HG02610 (cell line): ENCODE data around the gene C9orf72.

Experiments used
- ATAC-seq: cut with Tn5 transposase; IDR thresholded peaks from one replicate; pipeline ENCODE4 v1.9.1; 2021; ENCODE audit warnings: mild to moderate bottlenecking, moderate library complexity; ENCODE audit not compliant: unreplicated experiment

C9orf72 gene

DNA sequence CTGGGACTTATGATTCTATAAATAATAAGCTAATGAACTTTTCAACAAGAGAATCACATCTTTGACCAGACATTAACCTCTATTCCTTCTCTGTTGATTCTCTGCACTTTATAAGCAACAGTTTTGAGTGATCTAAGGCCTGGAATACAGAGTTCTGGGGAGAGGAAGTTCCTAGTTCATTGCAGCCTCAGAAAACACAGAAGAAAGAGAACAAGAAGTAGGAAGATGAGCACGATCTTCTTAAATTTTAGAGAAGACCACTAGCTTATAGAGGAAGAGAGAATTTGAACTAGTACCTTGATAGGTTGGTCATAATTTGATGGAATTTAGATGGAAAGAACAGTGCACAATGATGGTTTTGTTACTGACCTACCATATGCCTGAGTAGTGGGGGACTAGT is 8.5 kb upstream of the C9orf72 start:
- no peak for ATAC-seq

- peak; percentile 91 for ATAC-seq
Observed at GRCh38 chr9:27573634-27574590, 631 bp upstream of the C9orf72 start.

DNA sequence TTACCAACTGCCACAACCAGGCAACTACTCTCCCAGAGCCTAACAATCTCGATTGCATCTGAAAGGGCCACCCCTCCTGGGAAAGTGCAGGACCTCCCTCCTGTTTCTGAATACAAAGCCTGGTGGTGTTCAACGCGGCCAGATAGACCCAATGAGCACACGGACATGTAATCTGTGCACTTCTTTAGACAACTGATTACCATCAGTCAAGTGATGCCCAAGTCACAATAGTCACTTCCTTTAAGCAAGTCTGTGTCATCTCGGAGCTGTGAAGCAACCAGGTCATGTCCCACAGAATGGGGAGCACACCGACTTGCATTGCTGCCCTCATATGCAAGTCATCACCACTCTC is 739 bp downstream of the C9orf72 start:
- ATAC-seq = peak; percentile 35

GRCh38 chr9:27572061-27572460 is 1.2 kb downstream of the C9orf72 start:
- ATAC-seq = no peak

DNA sequence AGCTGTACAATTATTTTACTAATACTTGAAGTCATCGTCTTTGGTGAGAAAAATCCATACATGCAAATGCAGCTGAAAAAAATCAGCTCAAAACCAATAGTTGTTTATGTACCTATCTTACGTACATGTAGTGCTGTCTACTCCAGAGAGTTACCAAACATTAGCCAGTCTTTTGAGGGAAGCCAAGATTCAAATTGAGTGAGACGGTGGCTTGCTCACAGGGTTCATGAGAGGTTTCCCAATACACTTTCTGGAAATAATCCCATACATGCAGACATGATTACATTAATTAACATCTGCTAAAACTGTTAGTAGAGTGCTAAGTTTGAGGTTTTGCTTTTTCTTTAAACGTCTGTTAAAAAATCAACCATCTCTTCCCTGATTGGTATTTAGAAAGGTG is 2.3 kb downstream of the C9orf72 start:
- no peak for ATAC-seq

GRCh38 chr9:27569406-27569805 is 3.9 kb downstream of the C9orf72 start:
- no peak for ATAC-seq

DNA sequence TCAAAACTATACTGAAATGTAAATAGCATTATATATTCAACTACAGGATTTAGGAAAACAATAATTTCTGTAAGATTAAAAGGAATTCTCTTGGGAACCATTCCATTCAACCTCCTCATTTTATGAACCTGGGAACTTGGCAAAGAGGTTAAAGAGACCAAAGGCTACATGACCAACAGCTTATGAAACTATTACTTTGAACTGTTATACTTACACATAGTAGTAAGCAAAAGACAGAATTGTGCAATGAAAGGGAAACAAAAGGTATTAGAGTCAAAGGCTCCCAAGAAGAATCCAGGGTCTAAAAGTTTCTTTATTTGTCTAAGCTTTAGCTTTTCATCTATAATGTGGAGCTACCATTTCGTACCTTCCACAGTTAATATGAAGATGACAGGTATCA is 7.2 kb downstream of the C9orf72 start:
- ATAC-seq = no peak

- ATAC-seq = no peak
Observed at GRCh38 chr9:27565696-27566095, 7.6 kb downstream of the C9orf72 start.

DNA sequence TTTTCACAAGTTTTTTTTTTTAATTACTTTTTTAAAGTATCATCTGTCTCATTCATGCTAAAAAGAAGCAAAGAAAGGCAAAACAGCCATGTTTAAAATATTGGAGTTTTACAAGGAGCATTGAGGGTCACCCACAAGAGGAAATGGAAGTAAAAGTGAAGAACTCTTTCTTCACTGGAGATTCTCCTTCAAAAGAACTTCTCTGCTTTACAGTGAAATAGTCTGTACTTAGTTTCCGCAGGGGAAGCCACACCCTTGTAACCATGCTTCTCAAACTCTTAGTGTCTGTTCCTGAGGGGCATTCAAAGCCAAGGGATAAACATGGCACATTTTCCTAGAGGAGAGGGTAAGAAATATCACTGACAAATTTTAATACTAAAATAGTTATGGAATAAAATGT is 8.6 kb downstream of the C9orf72 start:
- no peak for ATAC-seq

DNA sequence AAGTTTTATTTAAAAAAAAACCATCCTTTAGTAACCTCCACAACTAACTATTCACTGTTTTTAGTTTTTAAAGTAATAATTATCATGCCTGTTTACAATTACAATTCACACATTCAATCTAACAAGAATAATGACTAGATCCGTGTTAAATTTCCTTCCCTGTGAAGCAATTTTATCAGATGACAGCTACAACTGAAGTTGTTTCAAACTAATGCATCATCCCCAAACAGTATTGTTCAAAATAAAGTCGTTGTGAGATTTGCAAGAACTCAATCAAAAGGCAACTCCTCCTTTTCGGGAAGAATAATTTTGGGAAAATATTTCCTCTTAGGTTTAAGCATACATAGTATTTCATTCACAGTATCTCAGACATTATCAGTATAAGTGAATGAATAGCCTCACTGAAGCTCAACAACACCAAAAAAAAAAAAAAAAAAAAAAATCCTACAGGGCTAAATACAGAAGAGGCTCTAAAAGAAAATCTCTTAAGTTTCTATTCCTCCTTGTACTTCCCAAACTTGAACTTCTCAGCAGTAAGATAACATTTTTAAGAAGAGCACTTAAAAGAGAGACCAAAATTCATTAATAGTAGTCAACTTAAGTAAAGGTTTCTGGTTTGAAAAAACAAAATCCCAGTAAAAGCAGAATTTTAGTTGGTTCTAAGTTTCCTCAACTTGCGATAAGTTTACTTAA is 9.4 kb downstream of the C9orf72 start:
- no peak for ATAC-seq

DNA sequence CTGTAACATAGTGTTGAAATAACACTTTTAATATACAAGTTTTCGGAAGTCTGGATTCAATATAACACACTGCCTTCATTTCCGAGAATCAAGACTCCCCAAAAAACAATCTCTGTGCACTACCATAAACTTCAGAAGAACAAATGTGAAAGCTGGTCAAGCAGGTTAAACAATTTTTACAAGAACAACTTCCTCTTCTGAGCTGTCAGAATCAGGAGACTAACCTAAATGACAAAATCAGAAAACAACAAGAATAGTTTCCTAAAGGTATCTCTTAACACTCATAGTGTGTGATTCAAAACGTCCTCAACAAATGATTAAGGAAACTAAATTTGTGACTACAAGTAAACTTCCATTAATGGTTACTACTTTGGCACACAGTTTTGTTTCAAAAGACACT is 11.6 kb downstream of the C9orf72 start:
- peak; percentile 67 for ATAC-seq

GRCh38 chr9:27560457-27560856 is 12.8 kb downstream of the C9orf72 start:
- no peak for ATAC-seq

DNA sequence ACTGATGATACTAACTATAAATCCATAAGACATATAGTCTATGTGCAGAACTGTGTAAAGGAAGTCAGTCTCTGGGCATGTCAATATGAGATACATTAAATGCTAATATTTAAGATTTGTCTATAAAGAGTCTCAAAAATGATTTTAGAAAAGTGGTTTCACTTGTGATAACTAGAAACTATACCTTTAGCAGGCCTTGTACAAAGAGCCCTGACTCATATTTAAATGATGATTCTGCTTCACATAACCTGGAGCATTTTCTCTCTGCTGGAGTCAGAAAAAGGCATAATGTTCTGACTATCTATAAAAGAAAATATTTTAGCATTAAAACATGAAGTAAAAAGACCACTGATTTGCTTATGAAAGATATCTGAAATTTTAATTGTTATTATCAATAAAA is 15.0 kb downstream of the C9orf72 start:
- ATAC-seq = peak; percentile 45

- no peak for ATAC-seq
Observed at GRCh38 chr9:27556470-27556869, 16.8 kb downstream of the C9orf72 start.

- ATAC-seq = no peak
Observed at GRCh38 chr9:27554712-27555111, 18.6 kb downstream of the C9orf72 start.

DNA sequence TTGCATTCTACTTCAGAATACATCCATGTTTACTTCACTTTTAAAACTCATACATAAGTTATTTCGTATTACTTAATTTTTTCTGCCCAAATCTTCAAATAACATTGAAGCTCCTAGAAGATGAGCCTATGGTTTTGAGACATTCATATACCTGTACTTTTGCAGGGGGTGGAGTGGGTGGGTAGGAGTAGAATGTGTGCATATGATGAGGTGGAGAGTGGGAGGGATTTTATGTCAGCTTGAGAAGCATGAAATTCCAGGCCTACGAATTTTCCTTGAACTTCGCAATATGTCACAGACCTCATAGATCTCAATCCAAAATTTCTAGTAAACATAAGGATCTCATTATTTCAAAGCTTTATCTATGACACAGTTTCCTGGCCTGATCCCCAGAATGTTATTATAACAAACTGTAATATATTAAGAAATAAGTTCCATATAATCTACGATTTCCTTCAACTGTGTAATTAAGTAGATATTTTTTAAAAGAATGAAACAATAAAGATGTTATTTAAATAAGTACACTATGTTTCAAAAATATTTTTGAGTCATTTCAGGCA is 24.0 kb downstream of the C9orf72 start:
- ATAC-seq = no peak

GRCh38 chr9:27548055-27548741 is 25.1 kb downstream of the C9orf72 start:
- ATAC-seq = no peak

DNA sequence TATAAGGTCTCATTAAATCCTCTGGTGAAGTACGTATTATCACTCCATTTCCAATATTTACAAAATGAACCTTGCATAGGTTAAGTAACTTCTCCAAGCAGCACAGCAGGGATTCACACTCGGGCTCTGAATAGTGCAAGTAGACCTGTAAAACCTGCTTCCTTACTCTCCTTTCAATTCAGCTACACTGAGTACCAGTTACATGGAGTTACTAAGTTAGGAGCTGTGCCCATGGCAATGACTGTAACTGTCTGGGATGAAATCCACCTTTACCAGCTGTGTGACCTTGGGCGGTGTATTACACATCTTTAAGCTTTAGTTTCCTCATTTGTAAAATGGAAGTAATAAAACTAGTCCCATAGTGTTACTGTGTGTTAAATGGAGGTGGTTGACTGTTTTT is 27.8 kb downstream of the C9orf72 start:
- ATAC-seq = no peak

DNA sequence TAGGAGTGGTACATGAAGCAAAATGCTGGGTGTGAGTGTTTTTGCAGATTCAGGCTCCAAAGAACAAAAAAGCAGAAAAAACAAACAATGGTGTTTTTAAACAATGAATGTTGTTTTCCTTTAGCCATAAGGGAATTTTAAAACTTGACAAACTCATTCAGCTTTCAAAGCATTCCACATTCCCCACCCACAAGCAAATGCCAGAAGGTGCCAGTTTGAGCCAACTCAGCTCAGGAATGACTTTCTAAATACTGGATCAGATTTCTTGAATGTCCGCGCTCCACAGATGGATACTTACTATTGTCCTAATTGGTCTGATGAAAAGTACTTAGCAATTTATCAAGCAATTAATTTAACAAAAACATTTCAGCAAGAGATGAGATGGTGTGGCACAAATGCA is 30.8 kb downstream of the C9orf72 start:
- no peak for ATAC-seq

DNA sequence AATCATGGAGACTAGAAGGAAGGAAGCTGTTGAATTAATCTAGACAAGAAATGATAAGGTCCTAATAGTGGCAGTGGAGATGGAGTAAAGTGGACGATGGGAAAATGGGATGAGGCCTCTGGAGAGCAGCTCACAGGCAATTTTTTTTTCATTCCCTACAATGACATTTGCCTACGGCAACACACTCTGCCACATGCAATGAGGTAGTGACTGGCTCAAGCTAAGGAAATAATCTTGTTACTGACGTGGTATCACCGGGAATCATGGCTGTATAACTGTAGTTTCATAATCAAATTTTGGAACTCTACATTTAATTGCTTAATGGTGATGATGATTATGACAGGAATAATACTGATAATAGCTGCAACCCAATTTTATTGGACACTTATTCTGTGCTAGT is 31.5 kb downstream of the C9orf72 start:
- no peak for ATAC-seq

- ATAC-seq = no peak
Observed at GRCh38 chr9:27540502-27540901, 32.8 kb downstream of the C9orf72 start.
